Ishikawa (cell line): ENCODE data around the gene EMCN.

Source experiments
- CEBPB ChIP-seq: IDR thresholded peaks from 2 replicates; pipeline ENCODE4 v1.6.1; 2012
- CREB1 ChIP-seq: IDR thresholded peaks from 2 replicates; pipeline ENCODE4 v1.6.1; 2012; ENCODE audit warnings: low read depth
- EGR1 ChIP-seq: IDR thresholded peaks from 2 replicates; pipeline ENCODE4 v1.6.1; 2012
- EP300 ChIP-seq: IDR thresholded peaks from 2 replicates; pipeline ENCODE4 v1.6.1; 2012; ENCODE audit warnings: borderline replicate concordance
- FOXM1 ChIP-seq: IDR thresholded peaks from 2 replicates; pipeline ENCODE4 v1.6.1; 2012; ENCODE audit warnings: low read depth, borderline replicate concordance
- NFIC ChIP-seq: IDR thresholded peaks from 2 replicates; pipeline ENCODE4 v1.6.1; 2012
- RAD21 ChIP-seq: IDR thresholded peaks from 2 replicates; pipeline ENCODE4 v1.6.1; 2012; ENCODE audit warnings: low read depth
- TAF1 ChIP-seq: IDR thresholded peaks from 2 replicates; pipeline ENCODE4 v1.6.1; 2012; ENCODE audit warnings: low read depth, mild to moderate bottlenecking
- TCF12 ChIP-seq: IDR thresholded peaks from 2 replicates; pipeline ENCODE4 v1.6.1; 2012; ENCODE audit warnings: low read depth
- TEAD4 ChIP-seq: IDR thresholded peaks from 2 replicates; pipeline ENCODE4 v1.6.1; 2012
- YY1 ChIP-seq: IDR thresholded peaks from 2 replicates; pipeline ENCODE4 v1.6.1; 2012; ENCODE audit warnings: low read depth
- ZBTB7A ChIP-seq: IDR thresholded peaks from 2 replicates; pipeline ENCODE4 v1.6.1; 2012; ENCODE audit warnings: low read depth
- TF ChIP-seq, protein P1 (sequence below): IDR thresholded peaks from 2 replicates; pipeline ENCODE4 v1.6.1; 2012
- TF ChIP-seq, protein P2 (sequence below): IDR thresholded peaks from 2 replicates; pipeline ENCODE4 v1.6.1; 2012
- TF ChIP-seq, protein P3 (sequence below): IDR thresholded peaks from 2 replicates; pipeline ENCODE4 v1.6.1; 2012; ENCODE audit warnings: low read depth, mild to moderate bottlenecking

EMCN gene

DNA sequence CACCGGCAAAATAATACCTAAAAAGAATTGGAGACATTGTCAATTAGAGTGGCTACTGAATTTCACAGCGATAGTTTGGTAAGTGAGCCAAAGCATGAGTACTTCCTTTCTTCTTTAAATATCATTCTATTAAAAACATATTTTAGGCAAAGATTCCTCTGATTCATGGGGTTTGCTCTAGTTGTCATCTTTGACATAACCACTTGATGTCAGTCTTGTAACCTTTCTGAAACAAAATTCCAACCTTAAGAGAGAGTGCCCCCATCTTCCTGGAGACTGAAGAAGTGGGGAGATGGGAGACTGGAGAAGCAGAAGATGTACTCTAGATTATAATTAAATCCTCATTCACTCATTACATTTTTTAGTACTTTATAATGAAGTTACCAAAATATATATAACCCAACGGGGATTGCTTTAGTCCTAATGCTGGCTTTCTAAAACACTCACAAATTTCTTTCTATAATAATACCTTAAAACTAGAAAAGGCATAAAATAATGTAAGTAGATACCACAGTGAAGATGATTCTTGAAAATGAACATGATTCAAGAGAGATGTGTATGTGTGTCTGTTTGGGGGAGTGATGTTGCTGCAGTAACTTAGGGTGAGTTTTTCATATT is 96.4 kb downstream of the EMCN start:
- no peak for TF ChIP-seq EGR1
- TF ChIP-seq RAD21, result peak; percentile 67

DNA sequence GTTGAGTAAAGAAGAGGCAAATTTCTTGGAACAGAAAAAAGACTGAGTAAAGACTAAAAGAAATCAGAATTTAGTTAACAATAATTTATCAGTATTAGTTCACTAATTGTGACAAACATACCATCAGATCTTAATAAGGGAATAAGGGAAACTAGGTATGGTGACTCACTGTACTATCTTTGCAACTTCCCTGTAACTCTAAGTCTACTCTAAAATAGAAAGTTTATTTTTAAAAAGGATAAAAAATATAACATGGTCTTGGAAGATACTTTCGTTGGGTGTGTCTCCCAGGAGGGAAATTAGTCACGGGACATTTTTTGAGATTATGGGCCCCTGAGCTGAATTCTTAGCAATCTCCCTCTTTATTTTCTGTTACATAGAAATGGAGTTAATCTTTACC is 97.3 kb downstream of the EMCN start:
- TF ChIP-seq EGR1 (no peak), TCF12 (no peak), ZBTB7A (no peak)
- TF ChIP-seq, protein P1, sequence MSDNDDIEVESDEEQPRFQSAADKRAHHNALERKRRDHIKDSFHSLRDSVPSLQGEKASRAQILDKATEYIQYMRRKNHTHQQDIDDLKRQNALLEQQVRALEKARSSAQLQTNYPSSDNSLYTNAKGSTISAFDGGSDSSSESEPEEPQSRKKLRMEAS, result no peak

DNA sequence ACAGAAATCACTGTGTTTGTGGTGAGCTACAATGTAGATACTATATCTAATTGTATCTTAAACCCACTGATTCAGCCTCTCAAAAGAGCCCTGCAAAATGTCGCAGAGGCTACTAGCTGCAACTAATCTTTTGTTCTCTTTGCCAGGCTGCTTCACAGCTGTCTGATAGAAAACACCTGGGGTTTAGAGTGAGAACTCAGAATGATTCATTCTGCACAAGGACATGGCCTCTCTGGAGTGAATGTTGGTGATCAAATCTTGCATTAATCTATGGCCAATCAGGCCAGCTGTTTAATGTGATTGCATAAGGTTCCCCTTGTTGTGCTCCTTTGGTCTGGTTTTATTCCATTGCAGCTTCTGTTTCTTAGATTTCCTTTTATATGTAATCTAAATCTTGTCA is 100.3 kb downstream of the EMCN start:
- TF ChIP-seq NFIC (no peak), FOXM1 (no peak), TCF12 (no peak), YY1 (no peak), EGR1 (no peak), TEAD4 (no peak), EP300 (no peak), CREB1 (no peak), CEBPB (no peak), ZBTB7A (no peak), RAD21 (no peak), TAF1 (no peak)
- TF ChIP-seq, protein P1, result no peak
- TF ChIP-seq, protein P2, sequence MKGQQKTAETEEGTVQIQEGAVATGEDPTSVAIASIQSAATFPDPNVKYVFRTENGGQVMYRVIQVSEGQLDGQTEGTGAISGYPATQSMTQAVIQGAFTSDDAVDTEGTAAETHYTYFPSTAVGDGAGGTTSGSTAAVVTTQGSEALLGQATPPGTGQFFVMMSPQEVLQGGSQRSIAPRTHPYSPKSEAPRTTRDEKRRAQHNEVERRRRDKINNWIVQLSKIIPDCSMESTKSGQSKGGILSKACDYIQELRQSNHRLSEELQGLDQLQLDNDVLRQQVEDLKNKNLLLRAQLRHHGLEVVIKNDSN, result no peak
- TF ChIP-seq, protein P3, sequence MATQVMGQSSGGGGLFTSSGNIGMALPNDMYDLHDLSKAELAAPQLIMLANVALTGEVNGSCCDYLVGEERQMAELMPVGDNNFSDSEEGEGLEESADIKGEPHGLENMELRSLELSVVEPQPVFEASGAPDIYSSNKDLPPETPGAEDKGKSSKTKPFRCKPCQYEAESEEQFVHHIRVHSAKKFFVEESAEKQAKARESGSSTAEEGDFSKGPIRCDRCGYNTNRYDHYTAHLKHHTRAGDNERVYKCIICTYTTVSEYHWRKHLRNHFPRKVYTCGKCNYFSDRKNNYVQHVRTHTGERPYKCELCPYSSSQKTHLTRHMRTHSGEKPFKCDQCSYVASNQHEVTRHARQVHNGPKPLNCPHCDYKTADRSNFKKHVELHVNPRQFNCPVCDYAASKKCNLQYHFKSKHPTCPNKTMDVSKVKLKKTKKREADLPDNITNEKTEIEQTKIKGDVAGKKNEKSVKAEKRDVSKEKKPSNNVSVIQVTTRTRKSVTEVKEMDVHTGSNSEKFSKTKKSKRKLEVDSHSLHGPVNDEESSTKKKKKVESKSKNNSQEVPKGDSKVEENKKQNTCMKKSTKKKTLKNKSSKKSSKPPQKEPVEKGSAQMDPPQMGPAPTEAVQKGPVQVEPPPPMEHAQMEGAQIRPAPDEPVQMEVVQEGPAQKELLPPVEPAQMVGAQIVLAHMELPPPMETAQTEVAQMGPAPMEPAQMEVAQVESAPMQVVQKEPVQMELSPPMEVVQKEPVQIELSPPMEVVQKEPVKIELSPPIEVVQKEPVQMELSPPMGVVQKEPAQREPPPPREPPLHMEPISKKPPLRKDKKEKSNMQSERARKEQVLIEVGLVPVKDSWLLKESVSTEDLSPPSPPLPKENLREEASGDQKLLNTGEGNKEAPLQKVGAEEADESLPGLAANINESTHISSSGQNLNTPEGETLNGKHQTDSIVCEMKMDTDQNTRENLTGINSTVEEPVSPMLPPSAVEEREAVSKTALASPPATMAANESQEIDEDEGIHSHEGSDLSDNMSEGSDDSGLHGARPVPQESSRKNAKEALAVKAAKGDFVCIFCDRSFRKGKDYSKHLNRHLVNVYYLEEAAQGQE, result no peak

DNA sequence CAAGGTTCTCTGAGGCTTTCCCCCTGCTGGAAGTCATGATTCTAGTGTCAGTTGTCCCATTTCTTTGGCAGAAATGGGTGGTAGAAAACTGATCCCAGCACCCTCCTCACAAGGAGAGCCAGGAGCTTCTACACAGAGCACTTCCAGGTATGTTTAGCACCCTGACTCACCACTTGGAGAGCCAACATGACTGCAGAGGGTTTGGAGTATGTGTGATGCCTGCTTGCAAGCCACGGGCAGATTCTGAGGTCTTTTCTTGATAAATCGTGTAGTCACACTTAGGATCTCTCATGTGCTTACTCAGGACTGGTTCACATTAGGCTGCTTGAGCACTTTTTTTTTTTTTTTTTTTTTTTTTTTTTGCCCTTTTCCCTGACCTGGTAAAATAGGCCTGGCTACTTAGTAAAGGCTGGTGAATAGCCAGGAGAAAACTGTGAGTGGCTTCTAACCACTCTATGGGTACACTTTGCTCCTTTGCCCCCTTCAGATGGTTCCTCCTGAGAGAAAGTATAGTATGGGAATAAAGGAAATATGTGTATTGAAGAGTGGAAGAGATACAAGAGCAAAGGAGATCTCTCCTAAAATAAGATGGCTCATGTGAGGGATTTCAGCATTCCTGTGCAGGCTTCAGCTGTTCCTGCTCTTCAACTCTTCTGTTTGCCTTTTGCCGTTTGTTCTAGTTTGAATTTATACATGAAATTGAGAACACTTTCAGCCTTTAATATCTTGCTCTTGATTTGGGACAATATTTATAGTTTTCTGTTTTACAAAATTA is 103.6 kb downstream of the EMCN start:
- TF ChIP-seq RAD21 (no peak), CREB1 (no peak), CEBPB (no peak), TCF12 (no peak), EGR1 (no peak), EP300 (no peak), ZBTB7A (no peak), FOXM1 (no peak), TAF1 (no peak), TEAD4 (no peak), NFIC (no peak), YY1 (no peak)
- TF ChIP-seq, protein P1, result no peak
- TF ChIP-seq, protein P2, result no peak
- TF ChIP-seq, protein P3, result no peak

DNA sequence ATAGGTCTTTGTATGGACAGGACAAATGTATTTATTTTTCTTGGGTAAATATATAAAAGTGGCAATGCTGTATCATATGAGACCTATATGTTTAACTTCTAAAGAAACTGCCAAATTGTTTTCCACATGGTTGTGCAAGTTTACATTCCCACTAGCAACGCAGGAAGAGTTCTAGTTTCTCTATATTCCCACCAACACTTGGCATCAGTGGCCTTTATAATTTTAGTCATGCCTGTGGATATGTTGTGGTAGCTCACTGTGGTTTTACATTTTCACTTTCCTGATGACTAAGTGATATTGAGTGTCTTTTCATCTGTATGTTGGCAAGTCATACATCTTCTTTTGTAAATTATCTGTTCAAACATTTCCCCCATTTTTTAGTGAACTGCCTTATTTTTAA is 126.0 kb downstream of the EMCN start:
- no peak for TF ChIP-seq TEAD4
- TF ChIP-seq, protein P1, result no peak
- no peak for TF ChIP-seq YY1
- TF ChIP-seq, protein P3, result no peak
- TF ChIP-seq NFIC, result no peak
- TF ChIP-seq TAF1, result no peak
- TF ChIP-seq TCF12, result no peak
- TF ChIP-seq CREB1, result no peak
- no peak for TF ChIP-seq CEBPB
- no peak for TF ChIP-seq EP300
- TF ChIP-seq EGR1, result no peak
- no peak for TF ChIP-seq ZBTB7A
- TF ChIP-seq RAD21, result no peak
- no peak for TF ChIP-seq FOXM1
- TF ChIP-seq, protein P2, result no peak
